NB4 (cell line): ENCODE data around the gene SH3BP5L.

Source experiments
- CTCF ChIP-seq: IDR thresholded peaks from one replicate; pipeline ENCODE4 v1.5.1; 2012; ENCODE audit warnings: low read depth, low read length
- MAX ChIP-seq: IDR thresholded peaks from 2 replicates; pipeline ENCODE4 v1.6.1; 2011; ENCODE audit warnings: low read depth, low read length

- TF ChIP-seq MAX, result no peak
- no peak for TF ChIP-seq CTCF
These were observed 24.4 kb upstream of the SH3BP5L start for GRCh38 chr1:248850124-248850523.
